SIG-M5 treated with dmso at 0.1 percent for 504 hours (cell line): ENCODE results near the gene SPATA25.
"Not testable (repeated sequence)": the region's sequence is repeated elsewhere in the genome, so short reads cannot be mapped to it uniquely, and the experiment has no call there.

ENCODE experiments used
- DNase-seq: peaks from one replicate; lab custom pipeline; 2025; ENCODE audit not compliant: unreplicated experiment; lab: John Stamatoyannopoulos, UW

The SPATA25 gene, protein sequence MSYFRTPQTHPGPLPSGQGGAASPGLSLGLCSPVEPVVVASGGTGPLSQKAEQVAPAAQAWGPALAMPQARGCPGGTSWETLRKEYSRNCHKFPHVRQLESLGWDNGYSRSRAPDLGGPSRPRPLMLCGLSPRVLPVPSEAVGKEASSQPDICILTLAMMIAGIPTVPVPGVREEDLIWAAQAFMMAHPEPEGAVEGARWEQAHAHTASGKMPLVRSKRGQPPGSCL

DNA sequence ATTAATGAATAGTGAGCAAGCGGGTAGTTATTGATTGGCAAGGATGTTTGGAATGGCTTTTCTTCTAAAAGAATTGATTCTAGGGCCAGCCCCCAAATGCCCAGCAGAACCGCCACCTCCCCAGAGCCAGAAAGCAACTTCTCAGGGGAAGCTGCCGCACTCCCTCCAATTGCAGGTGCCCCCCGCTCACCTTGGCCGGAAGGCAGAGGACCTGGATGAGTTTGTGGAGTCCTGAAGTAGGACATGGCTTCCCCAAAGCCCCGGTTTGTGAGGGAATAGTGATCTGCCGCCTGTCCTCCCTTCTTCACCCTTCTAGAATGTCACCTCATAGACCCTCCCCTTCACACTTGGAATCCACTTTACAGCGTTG lies at the start of gene SPATA25:
Gene SPATA25 (minus strand): TSS at position 277 of the 370 bp plus-strand sequence. CDS start 32 bp downstream, at position 245.
- DNase-seq, result no peak

DNA sequence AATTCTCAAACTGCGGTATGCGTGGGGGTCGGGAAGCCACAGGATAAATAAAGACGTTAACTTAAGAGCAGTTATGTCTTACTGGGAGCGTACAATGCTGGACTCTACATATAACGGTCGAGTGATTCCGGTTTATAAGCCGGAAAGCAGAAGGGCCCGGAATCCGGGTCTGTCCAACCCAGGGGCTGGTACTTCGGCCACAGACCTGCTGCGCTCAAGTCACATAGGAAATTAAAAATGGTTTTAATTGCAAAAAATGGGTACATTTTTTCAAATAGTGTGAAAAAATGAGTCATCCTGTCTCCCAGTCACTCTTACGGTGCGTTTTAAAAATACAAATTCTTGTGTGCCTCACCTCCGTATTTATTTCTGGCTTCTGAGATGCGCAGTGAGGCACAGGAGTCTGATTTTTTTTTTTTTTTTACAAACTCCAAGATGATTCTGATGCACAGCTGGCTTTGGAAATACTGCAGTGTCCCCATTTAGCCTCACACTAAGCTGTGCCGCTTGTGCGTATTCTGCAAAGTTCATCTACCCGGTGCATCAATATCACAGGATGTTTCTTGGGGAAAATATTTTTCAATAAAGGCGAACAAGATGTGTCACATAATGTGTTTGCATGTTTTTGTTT lies 48.1 kb upstream of the SPATA25 start:
- DNase-seq, result no peak

DNA sequence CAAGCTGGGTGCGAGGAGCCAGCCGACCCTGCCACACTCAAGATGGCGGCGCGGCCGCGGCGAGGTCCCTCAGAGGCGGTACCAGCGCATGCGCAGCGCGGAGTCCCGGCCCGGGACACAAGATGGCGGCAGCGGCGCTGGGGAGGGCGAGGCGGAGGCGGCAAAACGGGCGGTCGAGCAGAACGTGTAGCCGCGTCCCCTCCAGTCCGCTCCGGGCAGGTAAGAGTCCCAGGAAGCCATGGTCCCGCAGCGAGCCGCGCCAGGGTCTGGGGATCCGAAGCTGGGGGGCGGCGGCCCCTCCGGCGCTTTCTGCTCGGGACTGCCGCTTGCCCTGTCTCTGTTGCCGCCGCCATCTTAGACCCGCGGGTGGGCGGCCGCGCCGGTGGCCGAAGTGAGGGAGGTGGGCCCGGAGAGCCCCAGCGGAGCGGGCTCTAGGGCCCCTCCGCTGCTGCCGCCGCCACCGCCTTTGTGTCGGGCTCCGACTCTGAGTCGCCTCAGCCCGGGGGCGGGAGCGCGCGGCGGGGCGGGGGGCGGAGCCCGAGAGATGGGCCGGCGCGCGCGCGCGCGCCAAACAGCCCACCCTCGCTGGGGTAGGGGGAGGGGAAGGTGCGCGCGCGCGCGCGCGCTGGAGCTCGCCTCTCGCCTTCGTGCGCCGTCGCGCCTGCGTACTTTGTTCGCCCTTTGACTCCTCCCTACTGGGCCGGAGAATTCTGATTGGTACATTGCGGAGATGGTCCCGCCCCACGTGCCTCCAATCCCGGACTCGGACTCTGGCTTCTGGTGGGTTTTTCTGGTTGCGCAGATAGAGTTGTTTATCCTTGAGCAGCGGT lies 47.4 kb upstream of the SPATA25 start, which contains the start of gene PCIF1:
Gene PCIF1 (plus strand): TSS at position 98 of the 830 bp plus-strand sequence. CDS start 4,317 bp downstream, outside the sequence.
- DNase-seq, result peak; percentile 96

DNA sequence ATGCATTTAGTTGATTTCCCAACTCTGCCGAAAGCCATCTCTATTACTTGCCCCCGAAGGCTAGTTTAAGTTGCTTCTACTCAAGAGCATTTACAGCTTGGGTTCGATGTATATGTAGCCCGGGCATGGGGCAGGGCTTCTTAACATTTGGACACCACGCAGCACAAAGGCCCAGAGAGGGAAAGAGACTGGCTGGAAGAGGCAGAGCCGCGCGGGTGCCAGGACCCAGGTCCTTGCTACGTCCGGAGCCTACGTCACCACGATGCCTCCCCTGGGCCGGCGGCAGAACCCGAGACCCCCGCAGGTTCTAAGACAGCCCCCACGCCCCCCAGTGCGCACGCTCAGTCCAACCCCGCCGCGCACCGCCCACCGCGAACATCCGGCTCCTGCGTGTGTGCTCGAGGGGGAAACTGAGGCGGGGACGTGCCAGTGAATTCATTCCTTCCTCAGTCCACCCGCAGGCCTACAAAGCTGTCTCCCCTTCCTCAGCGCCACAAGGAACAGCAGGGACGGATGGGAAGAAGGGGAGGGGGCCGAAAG lies 46.7 kb upstream of the SPATA25 start:
- DNase-seq, result peak; percentile 59

DNA sequence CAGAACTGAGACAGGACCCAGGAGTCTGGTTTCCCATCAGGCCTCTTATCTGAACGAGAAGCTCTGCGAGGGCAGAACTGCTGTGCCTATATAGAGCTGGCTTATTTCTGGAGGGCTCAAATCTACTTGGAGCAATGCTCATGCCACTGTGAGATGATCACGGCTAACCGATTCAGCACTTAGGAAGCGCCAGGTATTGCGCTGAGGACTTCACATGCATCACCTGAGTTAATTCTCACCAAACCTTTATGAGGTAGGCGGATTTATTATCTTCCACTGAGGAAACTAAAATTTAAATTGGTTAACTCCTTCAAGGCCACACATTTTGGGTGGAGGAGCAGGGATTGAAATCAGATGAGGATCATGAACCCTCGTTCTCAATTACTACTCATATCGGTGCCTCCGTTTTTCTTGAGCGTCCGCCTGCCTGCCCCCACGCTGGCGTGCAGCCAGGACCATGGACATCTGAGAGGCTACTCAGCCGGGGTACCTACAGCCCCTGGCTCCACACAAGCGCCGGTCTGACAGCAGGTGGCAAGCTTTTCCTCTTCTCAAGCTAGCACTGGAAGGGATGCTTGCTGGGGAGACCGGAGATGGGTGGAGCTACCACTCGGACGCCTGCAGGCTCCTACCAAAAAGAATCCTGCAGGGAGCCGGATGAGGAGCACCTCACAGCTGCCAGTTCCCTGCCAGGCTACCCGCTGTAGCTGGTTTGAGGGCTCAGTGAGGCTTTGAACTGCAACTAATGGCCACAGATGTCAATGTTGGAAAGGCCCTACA lies 46.0 kb upstream of the SPATA25 start:
- peak; percentile 84 for DNase-seq

DNA sequence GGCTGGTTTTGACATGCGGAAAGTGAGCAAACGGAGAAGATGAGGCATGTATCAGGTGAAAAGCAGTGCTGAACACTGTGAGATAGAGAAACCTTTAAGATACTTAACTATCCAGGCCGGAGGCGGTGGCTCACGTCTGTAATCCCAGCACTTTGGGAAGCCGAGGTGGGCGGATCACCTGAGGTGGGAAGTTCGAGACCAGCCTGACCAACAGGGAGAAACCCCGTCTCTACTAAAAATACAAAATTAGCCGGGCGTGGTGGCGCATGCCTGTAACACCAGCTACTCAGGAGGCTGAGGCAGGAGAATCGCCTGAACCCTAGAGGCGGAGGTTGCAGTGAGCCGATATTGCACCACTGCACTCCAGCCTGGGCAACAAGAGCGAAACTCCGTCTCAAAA lies 44.3 kb upstream of the SPATA25 start:
- not testable (repeated sequence) for DNase-seq

DNA sequence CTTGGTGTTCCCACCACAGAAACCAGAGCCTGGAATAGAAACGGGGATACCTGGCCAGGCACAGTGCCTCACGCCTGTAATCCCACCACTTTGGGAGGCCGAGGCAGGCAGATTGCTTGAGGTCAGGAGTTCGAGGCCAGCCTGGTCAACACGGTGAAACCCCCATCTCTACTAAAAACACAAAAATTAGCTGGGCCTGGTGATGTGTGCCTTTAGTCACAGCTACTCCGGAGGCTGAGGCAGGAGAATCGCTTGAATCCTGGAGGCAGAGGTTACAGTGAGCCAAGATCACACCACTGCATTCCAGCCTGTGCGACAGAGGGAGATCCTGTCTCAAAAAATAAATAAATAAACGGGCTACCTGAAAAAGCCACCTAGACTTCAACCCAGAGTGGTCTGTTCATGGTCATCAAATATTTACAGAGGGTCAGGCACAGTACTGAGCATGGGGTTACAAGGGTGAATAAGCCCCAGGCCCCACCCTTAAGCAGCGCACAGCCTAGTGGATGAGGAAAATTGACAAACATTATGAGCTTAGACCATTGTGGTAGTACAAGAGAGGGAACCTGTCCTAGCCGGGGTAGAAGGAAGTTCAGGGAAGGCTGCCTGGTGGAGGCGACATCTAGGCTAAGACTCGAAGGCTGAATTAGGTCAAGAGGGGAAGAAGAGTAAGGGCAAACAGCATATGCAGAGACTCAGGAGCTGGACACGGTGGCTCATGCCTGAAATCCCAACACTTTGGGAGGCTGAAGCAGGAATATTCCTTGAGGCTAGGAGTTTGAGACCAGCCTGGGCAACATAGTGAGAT lies 39.9 kb upstream of the SPATA25 start:
- no peak for DNase-seq

DNA sequence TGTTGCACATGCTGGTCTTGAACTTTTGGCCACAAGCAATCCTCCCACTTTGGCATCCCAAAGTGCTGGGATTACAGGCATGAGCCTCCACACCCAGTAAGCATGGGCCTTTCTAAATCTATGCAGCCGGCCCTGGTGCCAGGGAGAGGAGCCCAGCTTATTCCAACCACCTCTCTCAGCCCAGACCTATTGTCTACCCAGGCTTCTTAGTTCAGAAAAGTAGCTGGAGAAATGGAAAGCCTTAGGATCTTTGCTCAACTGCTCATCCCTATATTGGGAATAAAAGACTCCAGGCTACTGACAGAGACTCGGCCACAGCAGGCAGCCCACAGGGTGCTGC lies 39.3 kb upstream of the SPATA25 start:
- no peak for DNase-seq

DNA sequence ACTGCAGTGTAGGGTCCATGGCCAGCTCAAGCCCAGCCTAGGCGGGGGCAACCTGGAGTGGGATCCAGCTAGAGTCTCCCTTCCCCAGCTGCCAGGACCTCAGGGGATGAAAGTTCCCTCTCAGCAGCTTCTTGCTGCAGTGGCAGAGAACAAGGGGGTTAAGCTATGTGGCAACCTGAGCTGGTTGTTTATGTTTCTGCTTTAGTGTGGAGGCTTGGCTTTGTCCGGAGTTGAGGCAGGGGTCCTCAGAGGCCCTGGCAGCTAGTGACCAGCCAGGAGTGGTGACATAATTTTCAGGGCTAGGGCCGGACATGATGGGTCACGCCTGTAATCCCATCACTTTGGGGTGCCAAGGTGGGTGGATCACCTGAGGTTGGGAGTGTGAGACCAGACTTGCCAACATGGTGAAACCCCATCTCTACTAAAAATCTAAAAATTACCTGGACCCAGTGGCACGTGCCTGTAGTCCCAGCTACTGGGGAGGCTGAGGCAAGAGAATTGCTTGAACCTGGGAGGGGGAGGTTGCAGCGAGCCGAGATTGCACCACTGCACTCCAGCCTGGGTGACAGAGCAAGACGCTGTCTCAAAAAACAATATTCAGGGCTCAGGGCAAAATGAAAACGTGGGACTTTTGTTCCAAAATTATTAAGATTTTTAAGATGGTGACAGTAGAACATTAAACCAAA lies 38.5 kb upstream of the SPATA25 start:
- DNase-seq, result no peak

DNA sequence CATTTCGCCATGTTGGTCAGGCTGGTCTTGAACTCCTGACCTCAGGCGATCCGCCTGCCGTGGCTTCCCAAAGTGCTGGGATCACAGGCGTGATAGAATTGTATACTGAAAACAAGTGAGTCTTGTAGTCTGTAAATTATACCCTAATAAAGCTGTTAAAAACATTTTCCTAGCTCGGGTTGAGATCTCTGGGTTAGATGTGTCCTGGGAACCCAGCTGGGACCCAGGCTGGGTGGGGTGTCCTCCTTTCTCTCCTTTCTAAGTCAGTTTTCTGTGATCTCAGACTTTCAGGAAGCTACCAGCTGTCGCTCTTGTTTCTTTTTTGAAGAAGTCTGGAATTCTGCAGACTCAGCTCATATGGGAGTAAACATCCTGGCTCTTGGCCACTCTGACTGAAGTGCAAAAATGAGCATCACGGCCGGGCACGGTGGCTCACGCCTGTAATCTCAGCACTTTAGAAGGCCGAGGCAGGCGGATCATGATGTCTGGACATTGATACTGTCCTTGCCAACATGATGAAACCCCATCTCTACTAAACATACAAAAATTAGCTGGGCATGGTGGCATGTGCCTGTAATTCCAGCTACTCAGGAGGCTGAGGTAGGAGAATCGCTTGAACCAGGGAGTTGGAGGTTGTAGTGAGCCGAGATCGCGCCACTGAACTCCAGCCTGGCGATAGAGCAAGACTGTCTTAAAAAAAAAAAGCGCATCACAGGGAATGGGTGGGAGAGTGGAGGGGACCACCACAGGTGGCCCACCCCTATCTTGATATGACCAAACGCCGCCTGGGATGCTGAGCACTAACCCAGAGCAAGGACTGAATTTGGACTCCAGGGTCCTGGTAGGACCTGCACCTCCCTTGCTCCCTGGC lies 37.2 kb upstream of the SPATA25 start:
- DNase-seq, result no peak

DNA sequence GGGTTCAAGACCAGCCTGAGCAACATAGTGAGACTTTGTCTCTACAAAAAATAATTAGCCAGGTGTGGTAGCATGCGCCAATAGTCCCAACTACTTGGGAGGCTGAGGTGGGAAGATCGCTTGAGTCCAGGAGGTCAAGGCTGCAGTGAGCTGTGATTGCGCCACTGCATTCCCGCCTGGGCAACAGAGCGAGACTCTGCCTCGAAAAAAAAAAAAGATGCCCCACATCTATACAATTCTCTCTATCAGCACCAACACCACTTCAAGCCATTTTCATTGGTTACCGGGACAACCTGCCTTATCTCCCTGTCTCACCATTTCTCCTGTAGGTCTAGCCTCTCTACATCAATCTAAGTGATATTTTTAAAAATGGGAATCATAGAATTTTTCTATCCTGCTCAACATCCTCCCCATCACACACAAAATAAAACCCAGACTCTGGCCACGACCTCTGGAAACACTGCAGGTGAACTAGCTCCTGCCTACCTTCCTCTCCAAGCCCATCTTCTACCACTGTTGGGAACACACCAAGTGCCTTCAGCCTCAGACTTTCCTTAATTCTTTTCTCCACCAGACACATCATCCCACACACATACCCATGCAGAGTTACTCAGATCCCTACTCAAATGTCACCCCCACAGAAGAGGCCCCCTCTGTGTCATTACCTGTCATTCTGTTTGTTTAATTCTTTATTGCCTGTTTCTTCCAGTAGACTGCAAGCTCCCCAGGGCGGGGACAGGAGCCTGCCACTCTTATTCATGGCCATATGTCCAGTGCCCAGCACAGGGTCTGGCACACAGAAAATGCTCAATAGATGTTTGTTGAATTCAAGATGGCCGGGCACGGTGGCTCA lies 34.1 kb upstream of the SPATA25 start:
- DNase-seq, result no peak

DNA sequence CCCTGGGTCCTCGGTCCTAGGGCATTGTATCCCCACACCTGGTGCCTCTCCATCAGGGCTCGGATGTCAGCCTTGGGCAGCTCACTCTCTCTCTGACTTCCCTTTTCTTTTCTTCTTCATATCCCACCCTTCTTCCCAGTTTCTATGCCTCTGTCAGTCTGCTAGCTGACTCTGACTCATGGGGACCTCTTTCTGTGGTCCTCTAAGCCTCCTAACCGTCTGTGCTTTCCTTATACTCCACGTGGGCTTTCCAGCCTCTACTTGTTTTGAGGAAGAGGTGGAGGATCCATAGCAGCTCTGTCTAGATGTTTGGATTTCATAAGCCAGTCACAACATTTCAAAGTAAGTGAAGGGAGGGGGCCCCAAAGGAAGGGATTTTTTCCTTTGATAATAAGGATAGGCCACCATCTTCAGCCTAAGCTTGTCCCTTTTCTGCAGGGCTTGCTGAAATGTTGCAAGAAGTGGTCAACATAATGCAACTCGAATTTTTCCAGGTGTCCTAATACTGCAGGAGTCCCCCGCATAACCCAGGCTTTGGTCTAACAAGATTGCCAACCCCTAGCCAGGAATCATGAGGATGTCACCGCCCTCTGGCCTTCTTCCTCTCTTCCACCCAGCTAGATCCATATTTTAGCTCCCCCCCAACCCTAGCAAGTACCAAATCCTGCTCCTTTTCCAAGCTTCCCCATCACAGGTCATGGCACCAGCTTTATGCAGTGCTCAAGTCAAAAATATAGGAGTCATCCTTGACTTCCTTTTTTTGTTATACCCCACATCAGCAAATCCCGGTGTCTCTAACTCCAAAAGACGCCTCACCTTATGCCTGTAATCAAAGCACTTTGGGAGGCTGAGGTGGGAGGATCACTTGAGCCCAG lies 33.3 kb upstream of the SPATA25 start:
- DNase-seq, result peak; percentile 35

DNA sequence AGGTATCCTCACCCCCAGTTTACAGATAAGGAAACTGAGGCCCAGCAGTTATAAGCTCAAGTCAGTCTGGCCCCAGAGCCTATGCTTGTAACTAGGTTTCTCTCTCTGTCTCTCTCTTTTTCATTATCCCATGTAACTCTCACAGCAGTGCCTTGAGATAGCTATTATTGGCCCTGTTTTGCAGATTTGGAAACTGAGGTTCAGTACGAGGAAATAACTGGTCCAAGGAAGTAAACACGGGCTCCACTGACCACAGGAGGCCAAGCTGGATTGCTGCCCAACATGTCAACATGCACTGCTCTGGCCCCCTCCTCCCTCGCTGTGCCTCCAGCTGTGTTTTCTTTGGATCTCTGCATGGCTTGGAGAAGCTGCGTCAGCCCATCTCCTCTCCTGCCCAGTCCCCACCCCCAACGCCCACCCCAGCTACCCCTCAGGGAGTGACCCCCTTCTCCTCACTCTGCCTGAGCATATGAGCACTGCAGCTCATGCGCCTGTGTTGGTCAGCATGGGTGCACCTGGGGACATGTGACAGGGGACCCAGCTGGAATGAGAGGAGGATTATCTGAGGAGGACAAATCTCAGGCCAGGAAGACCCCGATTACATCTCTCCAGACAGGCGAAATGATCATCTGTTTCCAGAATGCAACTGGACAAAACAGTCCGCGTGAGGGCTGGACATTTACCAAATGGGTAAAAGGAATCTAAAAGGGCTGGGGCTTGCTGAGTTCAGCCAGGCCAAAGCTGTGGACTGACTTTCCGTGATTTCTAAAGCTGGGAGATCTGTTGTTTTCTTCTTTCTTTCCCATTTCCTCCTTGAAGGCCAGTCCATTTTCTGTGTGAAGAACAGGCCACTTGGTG lies 32.3 kb upstream of the SPATA25 start:
- DNase-seq, result no peak

DNA sequence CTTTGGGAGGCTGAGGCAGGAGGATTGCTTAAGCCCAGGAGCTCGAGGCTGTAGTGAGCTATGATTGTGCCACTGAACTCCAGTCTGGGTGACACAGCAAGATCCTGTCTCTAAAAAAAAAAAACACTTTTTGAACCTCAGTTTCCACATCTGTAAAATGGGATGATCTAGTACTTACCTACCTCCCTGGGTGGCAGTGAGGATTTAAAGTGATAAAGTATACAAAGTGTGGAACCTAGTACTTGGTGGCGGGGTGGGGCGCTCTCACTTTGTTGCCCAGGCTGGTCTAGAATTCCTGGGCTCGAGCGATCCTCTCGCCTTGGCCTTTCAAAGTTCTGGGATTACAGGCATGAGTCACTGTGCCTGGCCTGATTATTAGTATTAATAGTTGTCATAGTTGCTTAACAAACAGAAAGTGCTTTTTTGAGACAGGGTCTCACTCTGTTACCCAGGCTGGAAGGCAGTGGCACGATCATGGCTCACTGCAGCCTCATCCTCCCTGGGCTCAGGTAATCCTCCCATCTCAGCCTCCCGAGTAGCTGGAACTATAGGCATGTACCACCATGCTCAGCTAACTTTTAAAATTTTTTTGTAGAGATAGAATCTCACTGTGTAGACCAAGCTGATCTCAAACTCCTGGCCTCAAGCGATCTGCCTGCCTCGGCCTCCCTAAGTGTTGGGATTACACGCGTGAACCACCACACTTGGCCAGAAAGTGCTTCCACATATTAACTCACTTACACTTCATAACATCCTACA lies 31.5 kb upstream of the SPATA25 start:
- DNase-seq, result no peak

DNA sequence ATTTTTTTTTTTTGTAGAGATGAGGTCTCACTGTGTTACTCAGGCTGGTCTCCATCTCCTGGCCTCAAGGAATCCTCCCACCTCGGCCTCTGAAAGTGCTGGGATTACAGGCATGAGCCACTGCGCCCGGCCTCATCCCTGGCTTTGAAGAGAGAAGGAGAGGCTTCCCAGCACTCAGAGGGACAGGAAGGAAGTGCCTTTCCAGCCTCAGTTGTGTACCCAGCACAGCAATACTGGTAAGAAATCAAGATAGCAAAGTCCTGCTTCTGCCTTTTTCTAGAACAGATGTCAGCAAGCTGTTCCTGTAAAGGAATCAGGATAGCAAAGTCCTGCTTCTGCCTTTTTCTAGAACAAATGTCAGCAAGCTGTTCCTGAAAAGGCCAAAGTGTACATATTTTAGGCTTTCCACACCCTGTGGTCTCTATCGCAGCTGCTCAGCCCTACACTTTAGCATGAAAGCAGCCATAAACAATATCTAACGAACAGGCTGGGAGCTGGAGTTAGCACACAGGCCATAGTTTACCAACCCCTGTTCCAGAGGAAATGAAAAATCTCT lies 30.8 kb upstream of the SPATA25 start:
- DNase-seq, result no peak
